GM21381 (cell line): ENCODE results near the gene GINM1.

Experiments
- ATAC-seq: cut with Tn5 transposase; IDR thresholded peaks from one replicate; pipeline ENCODE4 v1.9.1; 2021; ENCODE audit warnings: mild to moderate bottlenecking, moderate library complexity; ENCODE audit not compliant: unreplicated experiment

The GINM1 gene, protein sequence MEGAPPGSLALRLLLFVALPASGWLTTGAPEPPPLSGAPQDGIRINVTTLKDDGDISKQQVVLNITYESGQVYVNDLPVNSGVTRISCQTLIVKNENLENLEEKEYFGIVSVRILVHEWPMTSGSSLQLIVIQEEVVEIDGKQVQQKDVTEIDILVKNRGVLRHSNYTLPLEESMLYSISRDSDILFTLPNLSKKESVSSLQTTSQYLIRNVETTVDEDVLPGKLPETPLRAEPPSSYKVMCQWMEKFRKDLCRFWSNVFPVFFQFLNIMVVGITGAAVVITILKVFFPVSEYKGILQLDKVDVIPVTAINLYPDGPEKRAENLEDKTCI

DNA sequence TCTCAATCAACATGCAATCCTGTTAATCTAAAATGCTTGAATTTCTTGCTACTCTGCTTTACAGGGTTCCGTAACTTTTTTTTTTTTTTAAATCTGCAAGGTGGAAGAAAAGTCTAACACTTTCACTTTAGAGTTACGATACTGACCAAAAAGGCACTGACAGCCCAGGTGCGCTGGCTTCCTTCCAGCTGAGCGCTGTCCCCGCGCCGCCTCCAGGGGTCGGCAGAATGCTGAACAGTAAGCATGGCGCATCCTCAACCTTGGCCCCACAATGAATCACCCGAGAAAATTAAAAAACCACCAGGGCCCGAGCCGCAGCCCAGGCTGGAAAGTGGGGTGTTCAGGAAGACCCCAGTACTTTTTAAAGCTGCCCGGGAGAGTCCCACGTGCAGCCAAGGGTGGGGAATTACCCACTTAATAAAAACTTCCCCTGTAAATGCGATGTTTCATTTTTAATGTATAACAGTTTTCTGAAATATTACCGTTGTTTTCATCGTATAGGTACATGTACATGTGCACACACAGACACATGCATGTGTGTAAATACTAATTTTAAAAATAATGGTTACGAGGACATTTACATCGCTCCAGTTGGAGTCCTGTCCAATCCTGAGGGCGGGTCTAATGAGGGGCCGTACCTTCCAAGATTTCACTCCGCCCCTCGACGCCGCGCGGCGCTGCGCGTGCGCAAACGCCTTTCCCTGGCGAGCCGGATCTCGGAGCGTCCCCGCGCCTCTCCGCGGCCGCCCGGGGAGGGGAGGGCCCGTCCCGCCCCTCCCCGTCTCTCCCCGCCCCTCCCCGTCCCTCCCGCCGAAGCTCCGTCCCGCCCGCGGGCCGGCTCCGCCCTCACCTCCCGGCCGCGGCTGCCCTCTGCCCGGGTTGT is at the start of gene GINM1:
Gene GINM1, plus strand, starts transcription at position 849 of the 883 bp plus-strand sequence. CDS start 40 bp downstream, outside the sequence.
- peak; percentile 77 for ATAC-seq

DNA sequence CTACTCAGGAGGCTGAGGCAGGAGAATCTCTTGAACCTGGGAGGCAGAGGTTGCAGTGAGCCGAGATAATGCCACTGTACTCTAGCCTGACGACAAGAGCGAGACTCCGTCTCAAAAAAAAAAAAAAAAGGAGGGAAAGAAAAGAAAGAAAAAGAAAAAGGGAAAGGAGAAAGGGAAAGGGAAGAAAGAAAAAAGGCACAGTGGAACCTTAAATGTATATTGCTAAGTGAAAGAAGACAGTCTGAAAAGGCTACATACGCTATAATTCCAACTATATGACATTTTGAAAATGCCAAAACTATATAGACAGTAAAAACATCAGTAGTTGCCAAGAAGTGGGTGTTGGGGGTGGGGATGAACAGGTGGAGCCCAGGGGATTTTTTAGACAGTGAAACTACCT is 36.5 kb upstream of the GINM1 start:
- ATAC-seq, result no peak

DNA sequence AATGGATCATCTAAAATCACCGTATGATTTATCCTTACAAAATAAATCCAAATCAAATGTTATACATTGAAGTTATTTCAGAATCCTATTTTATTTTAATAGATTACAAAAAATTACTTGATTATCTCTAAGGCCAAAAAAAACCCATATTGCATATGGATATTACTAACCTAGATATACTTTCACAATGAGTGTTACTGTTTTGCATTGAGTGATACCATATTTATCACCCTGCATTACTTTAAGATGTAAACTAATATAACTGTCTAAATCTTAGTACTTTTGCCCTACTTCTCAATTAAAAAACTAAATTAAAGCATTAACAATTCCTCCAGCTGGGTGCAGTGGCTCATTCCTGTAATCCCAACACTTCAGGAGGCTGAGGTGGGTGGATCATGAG is 31.4 kb upstream of the GINM1 start:
- ATAC-seq, result no peak

DNA sequence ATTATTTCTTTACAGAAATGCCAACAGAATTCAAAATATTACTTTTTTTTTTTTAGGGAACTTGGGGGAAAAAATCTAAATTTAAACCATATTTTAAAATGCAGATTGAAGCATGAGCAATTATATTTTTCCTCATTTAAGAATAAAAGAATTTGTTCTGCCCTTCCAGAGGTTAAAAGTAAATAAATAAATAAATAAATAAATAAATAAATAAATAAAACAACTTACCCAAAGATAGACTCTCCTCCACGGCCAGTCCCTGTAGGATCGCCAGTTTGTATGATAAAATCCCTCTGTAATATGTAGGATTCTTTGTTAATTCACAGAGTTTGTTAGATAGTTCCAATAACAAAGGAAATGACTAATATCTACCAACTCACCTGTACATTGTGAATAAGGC is 25.0 kb upstream of the GINM1 start:
- ATAC-seq, result no peak

DNA sequence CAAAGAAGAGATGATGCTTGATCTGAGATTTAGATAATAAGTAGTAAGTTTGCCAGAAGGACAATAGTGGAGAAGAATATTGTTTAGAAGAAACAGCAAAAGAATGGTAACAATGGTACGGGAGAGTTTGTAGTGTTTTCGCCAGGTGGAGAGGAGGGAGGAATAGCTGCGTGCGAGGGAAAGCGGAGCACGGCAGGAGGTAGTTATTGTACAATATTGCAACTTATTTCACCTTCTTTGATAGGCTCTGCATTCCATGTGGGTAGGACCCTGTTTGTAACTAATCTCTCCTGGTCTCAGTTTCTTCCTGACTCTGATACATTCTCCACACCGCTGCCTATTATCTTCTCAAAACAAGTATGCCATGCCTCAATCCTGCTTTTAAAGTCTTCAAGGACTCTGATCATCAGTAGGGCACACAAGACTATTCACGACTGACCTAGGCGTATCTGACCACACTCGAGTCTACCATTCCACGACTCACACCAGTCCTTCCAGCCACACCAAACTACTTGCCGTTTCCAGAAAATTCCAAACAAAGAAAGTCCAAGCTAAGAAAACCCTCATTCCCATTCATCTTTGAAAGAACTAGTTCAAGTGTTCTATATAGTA is 21.4 kb upstream of the GINM1 start:
- no peak for ATAC-seq

DNA sequence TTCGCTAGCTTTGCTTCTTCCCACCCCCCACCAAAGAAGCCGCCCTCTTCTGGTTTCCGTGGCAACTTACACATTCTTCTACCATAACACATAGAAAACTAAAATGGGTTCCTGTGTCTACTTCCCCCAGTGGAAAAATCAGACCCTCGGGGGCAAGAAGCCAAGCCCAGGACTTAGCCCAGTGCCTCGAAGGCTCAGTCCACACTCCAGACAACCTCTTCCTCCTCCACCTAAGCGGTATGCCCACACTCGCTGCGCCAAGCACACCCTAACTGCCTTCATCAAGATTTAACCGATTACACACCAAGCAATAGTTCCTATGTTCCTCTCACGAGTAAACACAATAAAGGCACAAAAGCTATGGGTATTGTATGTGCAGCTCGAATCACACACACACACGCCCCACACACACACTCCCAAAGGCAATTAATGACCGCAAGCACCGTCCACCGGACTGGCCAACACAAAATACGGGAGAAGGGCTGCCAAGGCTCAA is 20.9 kb upstream of the GINM1 start:
- peak; percentile 0 for ATAC-seq

DNA sequence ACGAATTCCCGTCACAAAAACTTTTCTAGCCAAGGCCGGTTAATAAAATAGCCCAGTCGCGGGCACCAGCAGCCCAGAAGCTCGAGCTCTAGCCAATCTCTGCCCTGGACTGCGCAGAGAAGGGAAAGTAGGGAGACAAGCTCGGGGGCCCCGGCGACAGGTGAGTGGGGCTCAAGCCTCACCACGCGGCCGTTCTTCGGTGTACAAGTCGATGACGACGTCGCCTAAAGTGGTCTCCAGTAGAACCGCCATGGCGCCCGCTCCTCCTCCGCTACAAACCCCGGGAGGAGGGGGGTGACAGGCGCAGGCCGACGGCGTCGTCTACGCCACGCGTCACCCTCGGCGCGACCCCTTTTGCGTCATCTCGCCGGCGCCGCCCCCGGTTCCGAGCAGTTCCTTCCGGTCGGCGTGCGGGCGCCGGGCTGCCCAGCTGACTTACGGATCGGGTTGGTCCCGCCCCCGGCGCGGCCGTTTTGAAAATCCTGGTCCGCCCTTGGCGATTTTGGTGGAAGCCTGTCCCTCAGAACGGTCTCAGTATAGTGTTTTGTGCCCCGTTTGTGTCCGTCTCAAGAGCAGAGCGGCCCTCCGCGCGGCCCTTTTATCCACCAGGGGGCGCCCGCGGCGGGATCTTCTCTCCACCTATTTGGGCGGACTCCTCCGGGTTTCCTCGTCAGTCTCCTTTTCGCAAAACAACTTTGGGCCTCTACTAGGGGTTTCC is 20.3 kb upstream of the GINM1 start, which contains the start of gene PPIL4:
Gene PPIL4, minus strand, starts transcription at position 290 of the 718 bp plus-strand sequence. Its CDS starts 38 bp downstream, at position 252.
- peak; percentile 95 for ATAC-seq

DNA sequence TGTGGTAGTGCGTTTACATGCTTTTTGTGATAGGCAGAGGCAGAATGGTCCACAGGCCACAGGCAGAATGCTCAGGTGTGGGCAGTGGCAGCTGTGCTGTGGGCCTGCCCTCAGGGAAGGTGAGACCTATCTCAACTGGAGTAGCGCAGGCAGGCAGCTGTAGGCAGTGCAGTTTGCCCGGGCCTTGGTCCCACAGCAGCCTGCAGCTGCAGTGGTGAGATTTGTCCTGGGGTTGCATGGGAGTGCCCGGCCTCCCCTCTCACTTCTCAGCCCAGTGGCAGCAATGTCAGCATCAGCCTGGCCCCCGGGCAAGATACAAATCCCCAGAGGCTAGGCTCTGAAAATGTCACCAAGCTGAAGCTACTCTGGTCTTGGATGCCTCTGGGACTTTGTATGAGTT is 14.3 kb upstream of the GINM1 start:
- no peak for ATAC-seq

DNA sequence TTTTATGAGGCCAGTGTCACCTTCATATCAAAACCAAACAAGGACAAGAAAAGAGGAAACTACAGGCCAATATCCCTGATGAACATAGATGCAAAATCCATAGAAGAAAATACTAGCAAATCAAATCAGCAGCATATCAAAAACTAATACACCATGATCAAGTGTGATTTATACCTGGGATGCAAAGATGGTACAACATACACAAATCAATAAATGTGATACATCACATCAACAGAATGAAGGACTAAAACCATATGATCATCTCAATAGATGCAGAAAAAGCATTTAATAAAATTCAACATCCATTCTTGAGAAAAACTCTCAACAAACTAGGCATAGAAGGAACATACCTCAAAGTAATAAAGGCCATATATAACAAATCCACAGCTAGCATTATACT is 8.1 kb upstream of the GINM1 start:
- no peak for ATAC-seq

DNA sequence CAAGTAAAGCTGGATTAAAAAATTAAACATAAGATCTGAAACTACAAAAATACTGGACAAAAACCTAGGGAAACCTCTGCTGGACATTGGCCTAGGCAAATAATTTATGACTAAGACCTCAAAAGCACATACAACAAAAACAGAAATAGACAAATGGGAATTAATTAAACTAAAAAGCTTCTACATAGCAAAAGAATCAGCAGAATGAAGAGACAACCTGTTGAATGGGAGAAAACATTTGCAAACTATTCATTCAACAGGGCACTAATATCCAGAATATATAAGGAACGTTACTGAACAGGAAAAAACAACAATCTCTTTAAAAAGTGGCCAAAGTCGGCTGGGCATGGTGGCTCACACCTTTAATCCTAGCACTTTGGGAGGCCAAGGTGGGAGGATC is 6.8 kb upstream of the GINM1 start:
- no peak for ATAC-seq

DNA sequence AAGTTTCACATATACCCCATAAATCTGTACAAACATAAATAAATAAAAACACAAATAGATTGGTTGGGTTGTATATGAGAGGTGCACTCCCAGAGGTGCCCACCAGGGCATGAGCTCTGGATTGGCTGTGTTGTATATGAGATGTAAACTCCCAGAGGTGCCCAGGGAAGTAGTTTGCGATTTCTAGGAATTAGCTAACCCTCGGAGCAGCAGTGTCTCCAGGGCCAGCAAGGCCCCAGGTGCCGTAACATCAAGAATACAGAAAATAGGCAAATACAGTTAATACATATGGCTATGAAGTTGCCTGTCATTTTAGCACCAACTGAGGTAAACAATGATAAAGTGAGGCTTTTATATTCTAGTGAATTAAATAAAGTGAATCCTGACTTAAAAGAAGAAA is 5.4 kb upstream of the GINM1 start:
- no peak for ATAC-seq

DNA sequence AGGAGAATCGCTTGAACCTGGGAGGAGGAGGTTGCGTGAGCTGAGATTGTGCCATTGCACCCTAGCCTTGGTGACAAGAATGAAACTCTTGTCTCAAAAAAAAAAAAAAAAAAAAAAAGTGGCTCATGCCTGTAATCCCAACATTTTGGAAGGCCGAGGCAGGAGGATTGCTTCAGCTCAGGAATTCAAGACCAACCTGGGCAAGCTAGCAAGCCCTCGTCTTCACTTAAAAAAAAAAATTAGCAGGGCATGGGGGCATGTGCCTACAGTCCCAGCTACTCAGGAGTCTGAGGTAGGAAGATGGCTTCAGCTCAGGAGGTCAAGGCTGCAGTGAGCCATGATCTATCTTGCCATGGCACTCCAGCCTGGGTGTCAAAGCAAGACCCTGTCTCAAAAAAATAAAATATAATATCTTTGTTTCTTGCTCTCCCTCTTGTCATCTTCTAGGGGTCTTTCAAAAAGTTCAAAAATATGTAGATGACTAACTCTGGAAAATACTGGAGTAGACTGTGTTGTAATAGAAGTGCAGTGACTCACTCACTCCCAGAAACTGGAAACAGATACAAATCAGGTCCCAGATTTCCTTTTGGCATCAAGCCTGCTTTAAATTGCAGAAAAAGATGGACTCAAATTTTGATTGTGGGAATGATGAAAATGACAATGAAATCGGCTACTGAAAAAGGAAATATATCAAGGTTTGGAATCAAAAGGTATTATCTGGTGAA is 2.8 kb upstream of the GINM1 start:
- ATAC-seq, result no peak

DNA sequence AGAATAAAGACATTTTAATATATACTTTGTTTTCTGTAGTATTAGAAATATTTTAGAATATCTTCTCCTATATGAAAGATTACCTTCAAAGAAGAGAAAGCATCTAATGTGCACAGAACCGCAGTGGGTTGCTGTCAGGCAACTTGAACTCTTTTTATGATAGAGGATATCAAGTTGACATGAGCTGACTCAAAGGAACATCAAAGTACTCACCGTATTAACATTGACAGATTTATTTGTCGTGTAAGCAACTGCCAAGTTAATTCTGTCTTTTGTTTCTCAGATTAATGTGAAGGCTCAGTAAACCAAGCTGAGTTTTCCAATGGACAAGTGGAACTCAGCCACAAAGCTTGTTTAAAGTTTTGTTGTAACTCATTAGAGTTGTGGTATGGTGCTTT is 2.2 kb upstream of the GINM1 start:
- ATAC-seq, result no peak

DNA sequence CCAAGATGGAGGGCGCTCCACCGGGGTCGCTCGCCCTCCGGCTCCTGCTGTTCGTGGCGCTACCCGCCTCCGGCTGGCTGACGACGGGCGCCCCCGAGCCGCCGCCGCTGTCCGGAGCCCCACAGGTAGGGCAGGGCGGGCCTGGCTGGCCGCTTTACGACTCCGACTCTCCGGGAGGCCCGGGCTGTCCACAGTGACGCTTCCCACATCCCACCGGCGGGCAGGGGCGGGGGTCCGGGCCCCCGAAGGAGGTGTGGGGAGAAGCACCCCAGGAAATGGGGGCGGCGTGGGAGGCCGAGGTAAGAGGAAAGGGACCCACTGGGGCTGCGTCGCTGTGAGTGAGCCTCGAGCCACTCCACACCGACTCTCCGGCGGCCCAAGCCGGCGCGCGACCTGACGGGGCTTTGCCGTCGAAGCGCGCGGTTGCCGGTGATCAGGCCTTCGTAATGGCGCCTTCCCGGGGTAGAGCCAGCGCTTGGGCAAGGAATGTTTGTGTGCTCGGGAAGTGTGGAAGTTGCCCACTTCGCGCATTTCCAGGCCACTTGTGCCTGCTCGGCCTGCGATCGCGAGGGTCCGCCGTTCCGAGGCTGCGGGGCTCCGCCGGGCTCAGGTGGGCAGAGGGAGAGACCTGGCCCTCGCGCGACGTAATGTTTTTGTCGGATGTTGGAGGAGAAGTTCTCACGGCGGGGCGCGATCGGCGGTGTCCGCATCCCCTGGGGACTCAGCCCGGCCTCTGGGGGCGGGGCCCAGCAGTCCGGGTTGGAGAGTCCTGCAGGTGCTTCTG is 427 bp downstream of the GINM1 start:
- ATAC-seq, result peak; percentile 26

DNA sequence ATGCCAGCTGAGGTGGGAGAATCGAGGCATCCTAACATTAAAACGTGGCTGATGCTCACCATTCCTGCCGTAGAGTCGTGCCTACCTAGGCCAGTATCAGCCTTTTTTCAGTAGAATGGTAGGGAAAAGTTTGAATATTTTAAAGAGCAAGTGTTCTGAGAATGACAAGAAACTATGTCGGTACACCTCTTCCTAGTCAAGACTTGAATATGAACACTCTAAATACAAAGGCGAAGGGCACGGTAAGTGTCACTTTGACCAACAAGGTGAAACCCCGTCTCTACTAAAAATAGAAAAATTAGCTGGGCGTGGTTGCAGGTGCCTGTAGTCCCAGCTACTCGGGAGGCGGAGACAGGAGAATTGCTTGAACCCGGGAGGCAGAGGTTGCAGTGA is 1.0 kb downstream of the GINM1 start:
- ATAC-seq, result peak; percentile 14

DNA sequence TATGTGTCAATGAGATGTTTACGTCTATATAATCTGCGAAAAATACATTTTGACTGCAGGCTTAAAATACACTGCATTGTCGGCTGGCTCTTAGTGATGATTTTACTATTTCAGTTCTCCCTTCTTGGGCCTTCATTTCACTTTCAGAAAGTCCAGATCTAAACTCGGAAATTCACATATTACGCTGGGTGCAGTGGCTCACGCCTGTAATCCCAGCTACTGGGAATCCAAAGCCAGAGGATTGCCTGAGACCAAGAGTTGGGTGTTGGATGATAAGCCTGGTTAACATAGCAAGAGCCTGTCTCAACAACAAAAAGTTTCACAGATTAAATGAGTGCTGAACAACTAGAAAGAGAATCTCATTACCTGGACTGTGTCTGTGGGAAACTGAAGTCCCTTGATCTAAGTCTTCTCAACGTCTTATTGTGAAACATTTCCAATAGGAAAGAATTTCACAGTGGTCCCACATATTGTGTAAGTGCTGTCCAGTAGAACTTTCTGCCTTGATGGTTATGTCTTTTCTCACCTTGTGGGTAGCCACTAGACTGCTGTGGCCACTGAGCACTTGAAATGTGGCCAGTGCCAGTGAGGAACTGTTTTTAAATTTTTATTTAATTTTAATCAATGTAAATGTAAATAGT is 1.9 kb downstream of the GINM1 start:
- ATAC-seq, result no peak

DNA sequence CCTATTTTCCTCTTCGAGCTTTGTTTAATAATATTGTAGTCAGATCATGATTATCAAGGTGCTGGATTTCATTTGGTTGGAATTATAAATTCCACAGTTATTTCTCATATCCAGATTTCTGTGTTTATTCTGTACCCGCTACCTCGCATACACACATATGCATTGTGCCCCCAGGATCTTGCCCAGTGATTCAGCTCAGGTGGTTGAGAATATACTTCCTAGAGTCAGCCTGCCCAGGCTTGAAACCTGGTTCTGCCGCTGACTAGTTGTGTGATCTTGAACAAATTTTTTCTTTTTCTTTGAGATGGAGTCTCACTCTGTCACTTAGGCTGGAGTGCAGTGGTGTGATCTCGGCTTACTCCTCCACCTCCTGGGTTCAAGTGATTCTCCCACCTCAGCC is 14.7 kb downstream of the GINM1 start:
- no peak for ATAC-seq

DNA sequence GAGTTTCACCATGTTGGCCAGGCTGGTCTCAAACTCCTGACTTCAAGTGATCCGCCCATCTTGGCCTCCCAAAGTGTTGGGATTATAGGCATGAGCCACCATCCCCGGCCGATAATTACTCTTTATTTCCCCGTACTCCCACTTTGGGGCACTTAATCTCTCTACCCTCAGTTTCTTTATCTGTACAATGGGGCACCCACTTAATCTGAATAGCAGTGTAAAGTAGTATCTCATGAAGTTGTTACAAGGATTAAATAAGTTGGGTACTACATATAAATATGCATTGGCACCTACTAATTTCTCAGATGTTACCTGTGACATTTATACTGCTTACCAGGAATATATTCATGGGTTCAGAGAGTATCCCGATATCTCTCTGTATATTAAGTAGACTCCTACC is 15.2 kb downstream of the GINM1 start:
- no peak for ATAC-seq

DNA sequence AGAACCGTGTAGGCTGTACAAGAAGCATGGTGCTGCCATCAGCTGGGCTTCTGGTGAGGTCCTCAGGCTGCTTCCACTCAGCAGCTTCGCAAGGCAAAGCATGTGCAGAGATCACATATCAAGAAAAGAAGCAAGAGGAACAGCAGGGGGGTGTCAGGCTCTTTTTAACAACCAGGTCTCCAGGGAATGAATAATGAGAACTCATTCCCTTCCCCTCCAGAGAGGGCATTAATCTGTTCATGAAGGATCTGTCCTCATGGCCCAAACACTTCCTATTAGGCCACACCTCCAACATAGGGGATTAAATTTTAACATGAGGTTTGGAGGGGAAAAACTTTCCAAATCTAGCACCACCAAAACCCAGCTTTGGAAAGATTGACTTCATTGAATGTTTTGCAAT is 20.0 kb downstream of the GINM1 start:
- no peak for ATAC-seq
